ENCODE data around the gene SCAMP2.

DNA sequence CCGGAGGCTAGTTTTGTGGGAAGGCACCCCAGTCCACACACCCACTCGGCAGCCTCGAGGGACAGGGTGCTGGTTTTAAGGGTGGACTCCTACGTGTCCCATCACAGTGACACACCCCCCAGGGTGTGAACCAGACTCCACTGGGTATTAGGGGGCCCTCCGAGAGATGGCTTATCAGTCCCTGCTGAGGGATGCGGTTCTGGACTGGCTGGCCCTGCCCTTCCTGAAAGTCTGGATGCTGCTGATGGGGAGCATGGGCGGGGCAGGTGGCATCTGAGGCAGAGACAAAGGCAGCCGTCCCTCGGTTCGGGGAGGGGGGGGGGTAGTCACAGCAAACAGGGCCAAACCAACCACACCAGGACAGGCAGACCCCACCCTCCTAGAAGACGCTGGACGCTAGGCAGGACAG, 29.3 kb downstream of the SCAMP2 start:
- TF ChIP-seq, protein P1, sequence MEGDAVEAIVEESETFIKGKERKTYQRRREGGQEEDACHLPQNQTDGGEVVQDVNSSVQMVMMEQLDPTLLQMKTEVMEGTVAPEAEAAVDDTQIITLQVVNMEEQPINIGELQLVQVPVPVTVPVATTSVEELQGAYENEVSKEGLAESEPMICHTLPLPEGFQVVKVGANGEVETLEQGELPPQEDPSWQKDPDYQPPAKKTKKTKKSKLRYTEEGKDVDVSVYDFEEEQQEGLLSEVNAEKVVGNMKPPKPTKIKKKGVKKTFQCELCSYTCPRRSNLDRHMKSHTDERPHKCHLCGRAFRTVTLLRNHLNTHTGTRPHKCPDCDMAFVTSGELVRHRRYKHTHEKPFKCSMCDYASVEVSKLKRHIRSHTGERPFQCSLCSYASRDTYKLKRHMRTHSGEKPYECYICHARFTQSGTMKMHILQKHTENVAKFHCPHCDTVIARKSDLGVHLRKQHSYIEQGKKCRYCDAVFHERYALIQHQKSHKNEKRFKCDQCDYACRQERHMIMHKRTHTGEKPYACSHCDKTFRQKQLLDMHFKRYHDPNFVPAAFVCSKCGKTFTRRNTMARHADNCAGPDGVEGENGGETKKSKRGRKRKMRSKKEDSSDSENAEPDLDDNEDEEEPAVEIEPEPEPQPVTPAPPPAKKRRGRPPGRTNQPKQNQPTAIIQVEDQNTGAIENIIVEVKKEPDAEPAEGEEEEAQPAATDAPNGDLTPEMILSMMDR (IDR thresholded peaks at IDR 0.05; ENCODE audit: insufficient read depth, low read depth, low read length), result no peak
- no peak for TF ChIP-seq EZH2 (IDR thresholded peaks at IDR 0.05; ENCODE audit: insufficient read depth, low read length)

Data from astrocyte (in vitro differentiated cells and primary cell).